Stimulated activated CD4-positive, alpha-beta T cell treated with anti-CD3 and anti-CD28 coated beads, TNF-alpha, amount 100 ng/mL, for 24 hours (primary cell): ENCODE measurements around the gene FCMR.
"Not testable (repeated sequence)": the region's sequence is repeated elsewhere in the genome, so short reads cannot be mapped to it uniquely, and the experiment has no call there.

Experiments used
- DNase-seq, 3 experiments: peaks; one replicate each; pipeline ENCODE4 v3.0.0-alpha.2; 2020; ENCODE audit warnings: low read depth in 3 of 3

FCMR gene

GRCh38 chr1:206873603-206874188 lies 48.0 kb downstream of the FCMR start:
- DNase-seq, result no peak

- DNase-seq, result no peak
Observed at GRCh38 chr1:206872139-206872538, 49.6 kb downstream of the FCMR start.

GRCh38 chr1:206868264-206868663 lies 53.5 kb downstream of the FCMR start:
- DNase-seq, result no peak

GRCh38 chr1:206867716-206868115 lies 54.0 kb downstream of the FCMR start:
- no peak for DNase-seq

- DNase-seq, result no peak
Observed at GRCh38 chr1:206867239-206867638, 54.5 kb downstream of the FCMR start.

- DNase-seq, result no peak
Observed at GRCh38 chr1:206866062-206866461, 55.7 kb downstream of the FCMR start.

GRCh38 chr1:206864939-206865671 lies 56.6 kb downstream of the FCMR start, which contains the start of gene IL20:
TSS of gene IL20 (plus strand) at chr1:206865623. CDS start at chr1:206865853, 230 bp downstream.
- DNase-seq, result peak; percentile 74 to 87 (median 83)

GRCh38 chr1:206863266-206863665 lies 58.5 kb downstream of the FCMR start:
- no peak for DNase-seq

GRCh38 chr1:206860165-206860564 lies 61.6 kb downstream of the FCMR start:
- DNase-seq, result no peak

GRCh38 chr1:206859082-206859521 lies 62.6 kb downstream of the FCMR start:
- DNase-seq, result no peak

GRCh38 chr1:206856674-206857464 lies 64.9 kb downstream of the FCMR start:
- no peak for DNase-seq

- DNase-seq, result no peak
Observed at GRCh38 chr1:206855859-206856258, 65.9 kb downstream of the FCMR start.

- no peak for DNase-seq
Observed at GRCh38 chr1:206854401-206855129, 67.2 kb downstream of the FCMR start.

GRCh38 chr1:206853696-206854095 lies 68.0 kb downstream of the FCMR start:
- not testable (repeated sequence) for DNase-seq
